ENCODE results near the gene PCSK2.
A peak's percentile ranks its signal among the peaks of the same experiment; 100 is the strongest.

The PCSK2 gene

GRCh38 chr20:17343091-17343490 lies 116.3 kb downstream of the PCSK2 start:
- peak; percentile 43 for DNase-seq

GRCh38 chr20:17343656-17344452 lies 117.0 kb downstream of the PCSK2 start:
- peak; percentile 95 for DNase-seq

- DNase-seq = no peak
Observed at GRCh38 chr20:17344790-17345189, 118.0 kb downstream of the PCSK2 start.

- DNase-seq = no peak
Observed at GRCh38 chr20:17345321-17345720, 118.5 kb downstream of the PCSK2 start.

- DNase-seq = no peak
Observed at GRCh38 chr20:17350321-17350720, 123.5 kb downstream of the PCSK2 start.

GRCh38 chr20:17357238-17357637 lies 130.4 kb downstream of the PCSK2 start:
- DNase-seq = no peak

- no peak for DNase-seq
Observed at GRCh38 chr20:17358854-17359253, 132.0 kb downstream of the PCSK2 start.

- DNase-seq = no peak
Observed at GRCh38 chr20:17364681-17365080, 137.8 kb downstream of the PCSK2 start.

GRCh38 chr20:17365831-17366230 lies 139.0 kb downstream of the PCSK2 start:
- no peak for DNase-seq

- DNase-seq = no peak
Observed at GRCh38 chr20:17369506-17369905, 142.7 kb downstream of the PCSK2 start.

- no peak for DNase-seq
Observed at GRCh38 chr20:17372806-17373440, 146.1 kb downstream of the PCSK2 start.

GRCh38 chr20:17374086-17374485 lies 147.2 kb downstream of the PCSK2 start:
- no peak for DNase-seq

- DNase-seq = no peak
Observed at GRCh38 chr20:17376031-17376430, 149.2 kb downstream of the PCSK2 start.

GRCh38 chr20:17377231-17377630 lies 150.4 kb downstream of the PCSK2 start:
- DNase-seq = no peak

- no peak for DNase-seq
Observed at GRCh38 chr20:17379651-17380050, 152.8 kb downstream of the PCSK2 start.

GRCh38 chr20:17380801-17381200 lies 154.0 kb downstream of the PCSK2 start:
- DNase-seq = peak; percentile 72

- DNase-seq = peak; percentile 58
Observed at GRCh38 chr20:17381724-17382123, 154.9 kb downstream of the PCSK2 start.

- no peak for DNase-seq
Observed at GRCh38 chr20:17385798-17386197, 159.0 kb downstream of the PCSK2 start.

GRCh38 chr20:17390655-17391054 lies 163.8 kb downstream of the PCSK2 start:
- no peak for DNase-seq

GRCh38 chr20:17391127-17391771 lies 164.4 kb downstream of the PCSK2 start:
- no peak for DNase-seq

- DNase-seq = peak; percentile 6
Observed at GRCh38 chr20:17394411-17394810, 167.6 kb downstream of the PCSK2 start.

- DNase-seq = no peak
Observed at GRCh38 chr20:17395729-17396128, 168.9 kb downstream of the PCSK2 start.

GRCh38 chr20:17399303-17399985 lies 172.6 kb downstream of the PCSK2 start:
- no peak for DNase-seq

Measured in fibroblast of skin of right biceps (primary cell).